NCI-H2107 (cell line): ENCODE data around the gene NADK2.
"Not testable (repeated sequence)": the region's sequence is repeated elsewhere in the genome, so short reads cannot be mapped to it uniquely, and the experiment has no call there.

Experiments used
- DNase-seq: peaks from one replicate; lab custom pipeline; 2025; lab: John Stamatoyannopoulos, UW

The NADK2 gene

DNA sequence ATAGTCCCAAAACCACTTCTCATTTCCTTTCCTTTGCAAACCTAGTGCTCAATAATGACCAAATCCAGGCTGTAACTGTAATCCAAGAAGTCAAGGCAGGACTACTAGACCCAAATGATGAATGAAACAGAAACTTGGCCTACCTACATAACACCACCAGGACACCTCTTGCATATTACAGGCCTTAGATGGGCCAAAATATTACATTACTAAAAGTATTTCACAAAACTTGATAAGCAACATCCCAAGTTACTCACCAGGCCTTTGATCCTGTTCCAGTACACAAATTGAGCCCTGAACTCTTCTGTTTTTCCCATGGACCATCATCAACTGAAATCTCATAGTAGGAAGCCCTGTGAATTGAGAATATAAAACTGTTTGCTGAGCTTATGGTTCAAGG is 34.8 kb downstream of the NADK2 start:
- DNase-seq: no peak

DNA sequence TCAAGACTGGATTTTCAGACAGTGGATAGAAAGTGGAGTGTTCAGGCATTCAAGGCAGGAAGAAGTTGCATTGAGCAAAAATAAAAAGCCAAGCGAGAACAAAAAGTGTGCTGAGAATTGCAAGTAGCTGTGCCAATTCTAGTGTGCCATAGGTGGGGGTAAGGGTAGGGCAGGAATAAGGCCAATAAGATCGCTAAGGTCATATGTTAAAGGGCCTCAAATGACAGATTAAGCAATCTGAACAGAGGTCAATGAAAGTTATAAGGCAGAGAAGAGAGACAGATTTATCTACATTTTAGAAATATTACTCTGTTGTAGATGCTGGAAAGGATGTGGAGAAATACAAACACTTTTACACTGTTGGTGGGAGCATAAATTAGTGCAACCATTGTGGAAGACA is 36.4 kb downstream of the NADK2 start:
- no peak for DNase-seq

GRCh38 chr5:36202521-36202961 is 39.2 kb downstream of the NADK2 start:
- no peak for DNase-seq

DNA sequence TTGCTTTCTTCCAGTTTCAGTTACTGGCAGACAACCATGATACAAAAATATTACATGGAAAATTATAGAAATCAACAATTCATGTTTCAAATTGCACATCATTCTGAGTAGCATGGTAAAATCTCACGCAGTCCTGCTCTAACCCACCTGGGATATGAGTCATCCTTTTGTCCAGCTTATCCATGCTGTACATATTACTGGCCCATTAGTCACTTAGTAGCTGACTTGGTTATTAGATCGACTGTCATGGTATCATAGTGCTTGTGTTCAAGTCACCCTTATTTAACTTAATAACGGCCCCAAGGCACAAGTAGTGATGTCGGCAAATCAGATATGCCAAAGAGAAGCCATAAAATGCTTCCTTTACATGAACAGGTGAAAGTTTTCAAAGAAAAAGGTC is 41.2 kb downstream of the NADK2 start:
- no peak for DNase-seq

DNA sequence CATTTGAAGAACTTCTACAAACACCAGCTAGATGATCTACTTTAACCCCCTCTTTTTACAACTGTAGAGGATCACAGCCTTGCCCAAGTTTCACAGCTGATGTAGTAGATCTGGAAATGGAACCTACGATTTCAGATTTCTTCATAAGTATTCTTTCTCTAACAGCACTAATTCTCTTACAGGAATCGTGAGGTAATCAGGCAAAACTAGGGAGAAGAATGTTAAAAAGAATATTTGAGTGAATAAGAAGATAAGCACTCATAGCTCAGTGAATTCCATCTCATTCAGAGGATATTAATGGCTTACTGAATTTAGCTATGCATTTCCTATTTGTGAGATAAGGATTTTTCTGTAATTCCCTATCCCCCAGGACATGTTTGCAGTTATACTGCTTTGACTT is 42.1 kb downstream of the NADK2 start:
- no peak for DNase-seq

DNA sequence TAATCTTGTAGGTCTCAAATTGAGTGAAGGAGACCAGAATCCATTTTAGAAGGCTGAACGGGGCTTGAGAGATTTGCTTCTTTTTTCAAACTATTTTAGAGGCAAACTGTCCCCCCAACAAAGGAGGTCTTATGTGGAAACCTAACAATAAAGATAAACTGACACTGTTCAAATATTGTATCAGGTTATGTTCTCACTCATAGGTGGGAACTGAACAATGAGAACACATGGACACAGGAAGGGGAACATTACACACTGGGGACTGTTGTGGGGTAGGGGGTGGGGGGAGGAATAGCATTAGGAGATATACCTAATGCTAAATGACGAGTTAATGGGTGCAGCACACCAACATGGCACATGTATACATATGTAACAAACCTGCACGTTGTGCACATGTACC is 42.9 kb downstream of the NADK2 start:
- not testable (repeated sequence) for DNase-seq

DNA sequence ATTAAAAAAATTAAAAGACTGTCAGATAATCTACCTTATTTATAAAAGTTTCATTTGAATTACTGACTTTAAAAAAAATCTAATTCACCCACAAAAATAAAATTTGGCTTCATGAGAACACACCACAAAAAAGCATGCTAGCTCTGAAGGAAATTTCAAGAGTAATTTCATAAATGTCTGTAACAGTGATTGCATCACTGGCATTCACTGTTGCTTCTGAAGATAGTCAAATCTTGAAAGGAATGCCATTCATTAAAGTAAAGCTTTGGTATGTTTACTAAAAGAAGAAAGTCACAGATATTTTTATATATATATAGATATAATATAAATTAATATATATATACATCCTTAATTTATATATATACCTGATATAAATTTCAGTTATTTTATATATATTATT is 43.4 kb downstream of the NADK2 start:
- no peak for DNase-seq

GRCh38 chr5:36193746-36194145 is 48.0 kb downstream of the NADK2 start:
- no peak for DNase-seq

DNA sequence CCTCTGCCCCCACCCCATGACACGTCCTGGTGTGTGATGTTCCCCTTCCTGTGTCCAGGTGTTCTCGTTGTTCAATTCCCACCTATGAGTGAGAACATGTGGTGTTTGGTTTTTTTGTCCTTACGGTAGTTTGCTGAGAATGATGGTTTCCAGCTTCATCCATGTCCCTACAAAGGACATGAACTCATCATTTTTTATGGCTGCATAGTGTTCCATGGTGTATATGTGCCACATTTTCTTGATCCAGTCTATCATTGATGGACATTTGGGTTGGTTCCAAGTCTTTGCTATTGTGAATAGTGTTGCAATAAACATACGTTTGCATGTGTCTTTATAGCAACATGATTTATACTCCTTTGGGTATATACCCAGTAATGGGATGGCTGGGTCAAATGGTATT is 57.3 kb downstream of the NADK2 start:
- not testable (repeated sequence) for DNase-seq

GRCh38 chr5:36181774-36182173 is 60.0 kb downstream of the NADK2 start:
- DNase-seq: no peak

DNA sequence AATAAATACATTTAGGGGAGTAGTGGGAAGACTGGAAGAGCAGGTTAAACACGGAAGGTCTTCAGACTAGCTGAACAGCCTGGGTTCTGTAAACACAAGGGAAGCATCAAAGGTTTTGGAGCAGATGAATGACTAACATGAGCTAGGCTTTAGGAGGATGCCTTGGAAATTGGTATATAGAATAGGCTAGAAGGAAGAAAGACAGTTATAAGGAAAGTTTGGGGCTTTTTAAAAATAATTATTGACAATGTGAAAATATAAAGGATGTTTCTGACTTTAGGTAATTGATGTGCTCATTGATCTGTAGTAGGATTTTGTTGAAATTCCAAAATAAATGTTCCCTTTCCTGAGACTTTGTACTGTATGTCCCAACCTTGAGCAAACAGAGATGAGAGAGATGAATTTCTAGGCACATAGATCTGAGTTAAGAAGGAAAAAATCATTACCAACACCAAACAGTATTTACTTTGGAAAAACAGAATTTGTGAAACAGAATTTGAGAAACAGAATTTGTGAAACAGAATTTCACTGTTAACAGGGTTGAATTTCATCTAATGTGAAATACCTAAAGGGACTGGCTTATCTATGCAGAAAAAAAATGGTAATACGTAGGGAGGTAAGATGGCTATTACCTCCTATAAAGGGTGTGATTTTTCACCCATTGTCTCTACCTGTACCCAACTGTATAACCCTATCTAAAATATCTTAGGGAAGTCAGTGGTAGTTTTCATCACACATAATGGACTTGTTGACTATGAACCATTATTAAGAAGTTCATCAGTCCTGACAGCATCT is 61.0 kb downstream of the NADK2 start:
- DNase-seq: no peak

DNA sequence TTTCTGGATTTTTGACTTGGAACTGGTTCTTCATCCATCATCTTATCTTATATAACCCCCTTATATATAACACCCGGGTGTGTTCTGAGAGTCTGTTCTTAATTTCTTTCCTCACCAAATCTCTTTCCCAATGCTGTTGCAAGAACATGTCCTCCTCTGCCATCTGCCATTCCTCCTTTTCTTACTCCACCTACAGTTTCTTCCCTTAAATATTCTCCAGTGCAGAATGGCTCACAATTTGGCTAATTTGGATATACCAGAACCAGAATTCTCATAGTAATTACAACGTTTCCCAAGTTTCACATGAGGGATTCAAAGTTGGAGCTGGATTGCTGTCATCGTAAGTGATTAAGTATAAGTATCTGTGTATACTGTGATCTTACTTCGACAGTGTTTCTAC is 61.8 kb downstream of the NADK2 start:
- no peak for DNase-seq

DNA sequence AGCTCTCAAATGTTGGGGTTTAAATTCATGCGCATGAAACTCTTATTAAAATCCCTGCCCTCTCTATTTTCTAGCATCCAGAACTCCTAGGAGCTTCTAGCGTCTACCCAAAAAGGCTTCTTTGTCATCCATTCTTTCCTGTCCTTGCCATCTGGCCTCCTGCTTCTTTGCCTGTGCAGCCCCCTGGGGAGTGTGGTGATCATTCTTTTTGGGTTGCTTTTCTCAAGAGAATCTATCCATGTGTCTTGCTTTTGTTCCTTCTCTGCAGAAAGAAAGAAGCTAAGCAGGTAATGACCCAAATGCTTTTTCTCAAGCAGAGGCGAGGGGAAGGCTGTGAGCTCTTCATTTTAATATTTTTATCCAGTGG is 63.2 kb downstream of the NADK2 start:
- DNase-seq: no peak

- DNase-seq: no peak
These were observed 63.8 kb downstream of the NADK2 start for GRCh38 chr5:36177715-36178523.

DNA sequence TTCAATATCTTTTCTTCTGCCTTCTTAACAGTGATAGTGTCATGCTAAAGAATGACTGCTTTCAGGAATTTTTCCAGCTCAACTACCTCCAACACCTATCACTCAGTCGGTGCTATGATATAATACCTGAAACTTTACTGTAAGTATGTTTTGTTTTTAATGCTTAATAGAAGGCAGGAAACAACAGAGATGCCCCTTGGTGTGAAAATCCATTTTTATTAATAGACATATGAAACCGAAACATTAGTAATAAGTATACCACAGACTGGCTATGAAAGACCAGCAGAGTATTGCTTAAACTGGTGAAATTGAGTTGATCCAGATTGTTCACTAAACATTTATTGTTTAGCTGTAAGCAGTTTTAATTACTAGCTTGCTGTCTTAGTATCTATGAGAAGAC is 64.6 kb downstream of the NADK2 start:
- DNase-seq: no peak

GRCh38 chr5:36175043-36175442 is 66.7 kb downstream of the NADK2 start:
- DNase-seq: no peak

GRCh38 chr5:36174119-36174518 is 67.6 kb downstream of the NADK2 start:
- no peak for DNase-seq

GRCh38 chr5:36173426-36173825 is 68.3 kb downstream of the NADK2 start:
- no peak for DNase-seq

GRCh38 chr5:36172599-36172998 is 69.1 kb downstream of the NADK2 start:
- no peak for DNase-seq

DNA sequence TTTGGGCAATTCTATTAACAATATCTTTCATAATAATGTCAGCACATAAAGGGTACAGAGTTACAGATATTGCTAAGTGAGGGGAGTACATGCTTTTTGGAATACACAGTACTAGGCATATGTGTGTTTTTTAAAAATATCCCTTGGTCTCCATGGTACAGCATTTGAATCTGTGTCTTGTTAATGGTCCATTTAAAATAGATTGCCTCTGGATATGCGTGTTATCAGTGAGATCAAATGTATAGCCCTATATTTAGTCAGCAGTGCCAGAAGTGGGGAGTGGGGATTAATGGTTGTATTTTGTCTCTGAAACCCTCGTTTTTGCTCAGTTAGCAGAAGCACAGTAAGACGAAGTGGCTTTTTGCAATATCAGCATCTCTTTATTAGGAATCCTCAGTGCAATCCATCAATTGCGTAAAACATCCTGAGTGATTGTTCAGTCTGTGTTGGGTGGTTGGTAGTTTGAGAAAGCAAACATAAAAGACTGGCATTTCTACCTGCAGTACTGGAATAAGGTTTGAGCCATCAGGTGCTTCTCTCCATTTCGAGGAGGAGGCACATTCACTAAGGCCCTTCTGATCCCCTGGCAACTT is 70.8 kb downstream of the NADK2 start:
- no peak for DNase-seq

DNA sequence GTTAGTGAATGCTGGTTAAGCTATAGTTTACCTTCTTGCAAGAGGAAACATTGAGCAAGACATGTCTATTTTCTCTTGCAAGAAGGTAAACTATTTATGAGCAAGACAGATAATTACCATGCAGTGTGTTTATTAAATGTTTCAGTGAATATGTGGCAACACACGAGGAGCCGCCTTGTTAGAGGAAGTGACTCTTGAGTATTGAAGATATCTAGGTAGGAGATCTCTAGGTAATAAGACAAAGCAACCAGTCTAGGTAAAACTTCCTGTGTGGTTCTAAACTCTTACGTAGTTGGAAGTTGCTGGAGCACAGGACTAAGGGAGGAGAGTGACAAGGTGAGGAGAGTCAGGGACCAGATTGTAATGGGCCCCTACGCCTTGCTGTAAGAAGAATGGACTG is 73.0 kb downstream of the NADK2 start:
- DNase-seq: no peak

DNA sequence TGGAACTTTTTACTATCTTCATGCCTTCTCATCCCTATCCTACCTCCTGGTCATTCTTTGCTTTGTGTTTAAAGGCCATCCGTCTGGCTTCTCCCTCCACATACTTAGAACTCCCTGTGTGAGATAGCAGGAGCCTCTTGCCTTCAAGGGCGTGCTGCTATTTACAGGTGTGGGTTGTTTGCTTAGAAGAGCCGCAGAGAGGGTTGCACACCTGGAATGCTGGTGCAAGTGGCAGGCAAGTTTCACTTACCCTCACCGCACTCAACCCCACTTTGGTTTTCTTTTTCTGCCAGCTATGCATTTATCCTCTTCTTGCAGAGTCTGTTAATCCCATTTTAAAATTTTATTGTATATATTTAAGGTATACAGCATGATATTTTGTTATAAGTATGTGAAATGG is 77.3 kb downstream of the NADK2 start:
- DNase-seq: no peak

DNA sequence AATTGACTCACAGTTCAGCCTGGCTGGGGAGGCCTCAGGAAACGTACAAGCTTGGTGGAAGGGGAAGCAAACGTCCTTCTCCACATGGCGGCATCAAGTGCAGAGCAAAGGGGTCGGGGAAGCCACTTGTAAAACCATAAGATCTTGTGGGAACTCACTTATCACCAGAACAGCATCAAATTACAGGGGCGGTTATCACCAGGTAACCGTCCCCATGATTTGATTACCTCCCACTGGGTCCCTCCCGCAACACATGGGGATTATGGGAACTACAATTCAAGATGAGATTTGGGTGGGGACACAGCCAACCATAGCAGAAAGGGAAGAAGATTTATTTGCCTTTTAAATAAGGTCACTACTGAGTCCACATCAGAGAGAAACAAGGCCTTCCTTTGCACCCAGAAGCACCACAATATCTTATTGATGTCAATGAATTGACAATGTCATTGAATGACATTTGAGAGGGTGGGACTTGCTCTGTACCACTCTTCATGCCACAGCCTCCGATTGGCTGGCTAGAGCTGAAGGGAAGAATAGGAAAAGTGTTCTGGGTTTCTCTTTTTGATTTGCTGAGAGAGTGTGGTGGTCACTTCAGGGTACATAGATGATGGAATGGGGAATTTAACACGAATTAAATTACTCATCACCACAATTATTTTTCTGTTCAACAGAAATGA is 78.8 kb downstream of the NADK2 start:
- no peak for DNase-seq
